BJ (cell line): ENCODE data around the gene ST7. TPM values are rescaled to one million over a fixed set of nuclear protein-coding genes. Genes with fewer than 3 reads are reported as not detected.

Source experiments
- CTCF ChIA-PET: fragments of 350-600 bp; formaldehyde crosslinking; extraction: SDS; loops from one replicate; lab custom pipeline; 2021; ENCODE audit warnings: antibody characterized with exemption, inconsistent platforms; lab: Yijun Ruan, JAX
- POLR2A ChIA-PET: fragments of 300-600 bp; sonication (Branson Sonifier 250); formaldehyde crosslinking; extraction: SDS; loops from one replicate; lab custom pipeline; 2021; ENCODE audit warnings: antibody characterized with exemption; lab: Charles Lee
- DNase-seq: peaks from one replicate; pipeline ENCODE4 v3.0.0-alpha.2; 2011; ENCODE audit warnings: low read depth
- H3K27me3 ChIP-seq: 2 replicates; pipeline ENCODE4 v1.6.0; 2011; ENCODE audit warnings: low read length; ENCODE audit not compliant: control insufficient read depth, insufficient read depth
- H3K36me3 ChIP-seq: 2 replicates; pipeline ENCODE4 v1.5.1; 2011; ENCODE audit warnings: low read length; ENCODE audit not compliant: control insufficient read depth, insufficient read depth
- H3K4me3 ChIP-seq: 2 replicates; pipeline ENCODE4 v1.5.1; 2011; ENCODE audit warnings: low read depth, mild to moderate bottlenecking, control low read depth, low read length
- polyA plus RNA-seq: library from polyadenylated mRNA; depleted of rRNA; stranded (reverse); fragments of >200 nt; gene quantifications from 2 replicates; pipeline ENCODE4 v1.2.3, GENCODE V29; 2011
- TF ChIP-seq, protein P1 (sequence below): IDR thresholded peaks from 2 replicates; pipeline ENCODE4 v1.5.1; 2011; ENCODE audit warnings: low read depth, mild to moderate bottlenecking, control low read depth, inconsistent platforms, low read length, moderate library complexity; ENCODE audit not compliant: insufficient read depth

ST7 gene
- polyA plus RNA-seq, 1 experiment, result 16.0 TPM

GRCh38 chr7:117137868-117138267 is 184.6 kb downstream of the ST7 start:
- ChIA-PET CTCF (no interaction called here), POLR2A (no interaction called here)
- TF ChIP-seq, protein P1, sequence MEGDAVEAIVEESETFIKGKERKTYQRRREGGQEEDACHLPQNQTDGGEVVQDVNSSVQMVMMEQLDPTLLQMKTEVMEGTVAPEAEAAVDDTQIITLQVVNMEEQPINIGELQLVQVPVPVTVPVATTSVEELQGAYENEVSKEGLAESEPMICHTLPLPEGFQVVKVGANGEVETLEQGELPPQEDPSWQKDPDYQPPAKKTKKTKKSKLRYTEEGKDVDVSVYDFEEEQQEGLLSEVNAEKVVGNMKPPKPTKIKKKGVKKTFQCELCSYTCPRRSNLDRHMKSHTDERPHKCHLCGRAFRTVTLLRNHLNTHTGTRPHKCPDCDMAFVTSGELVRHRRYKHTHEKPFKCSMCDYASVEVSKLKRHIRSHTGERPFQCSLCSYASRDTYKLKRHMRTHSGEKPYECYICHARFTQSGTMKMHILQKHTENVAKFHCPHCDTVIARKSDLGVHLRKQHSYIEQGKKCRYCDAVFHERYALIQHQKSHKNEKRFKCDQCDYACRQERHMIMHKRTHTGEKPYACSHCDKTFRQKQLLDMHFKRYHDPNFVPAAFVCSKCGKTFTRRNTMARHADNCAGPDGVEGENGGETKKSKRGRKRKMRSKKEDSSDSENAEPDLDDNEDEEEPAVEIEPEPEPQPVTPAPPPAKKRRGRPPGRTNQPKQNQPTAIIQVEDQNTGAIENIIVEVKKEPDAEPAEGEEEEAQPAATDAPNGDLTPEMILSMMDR, result no peak
- Histone ChIP-seq H3K4me3 (no peak overlapping the region), H3K27me3 (no peaks in the 10 kb centered on the region), H3K36me3 (no peaks in the 10 kb centered on the region)
- no peak for DNase-seq

- TF ChIP-seq, protein P1, result no peak
- H3K4me3 ChIP-seq, result no peak overlapping the region
- ChIA-PET CTCF (no interaction called here), POLR2A (no interaction called here)
- H3K27me3 ChIP-seq, result no peaks in the 10 kb centered on the region
- no peaks in the 10 kb centered on the region for H3K36me3 ChIP-seq
- no peak for DNase-seq
These were observed 185.2 kb downstream of the ST7 start for GRCh38 chr7:117138495-117138894.

- Histone ChIP-seq H3K36me3 (no peaks in the 10 kb centered on the region), H3K4me3 (no peak overlapping the region), H3K27me3 (no peaks in the 10 kb centered on the region)
- TF ChIP-seq, protein P1, result no peak
- DNase-seq, result no peak
- POLR2A ChIA-PET, result no interaction called here
- CTCF ChIA-PET, result no interaction called here
These were observed 185.7 kb downstream of the ST7 start for GRCh38 chr7:117138981-117139380.

- no peak for DNase-seq
- ChIA-PET CTCF (no interaction called here), POLR2A (no interaction called here)
- Histone ChIP-seq H3K27me3 (no peaks in the 10 kb centered on the region), H3K4me3 (no peak overlapping the region), H3K36me3 (no peaks in the 10 kb centered on the region)
- TF ChIP-seq, protein P1, result no peak
These were observed 186.2 kb downstream of the ST7 start for GRCh38 chr7:117139397-117139984.

- CTCF ChIA-PET, result no interaction called here
- POLR2A ChIA-PET, result no interaction called here
- no peak for DNase-seq
These were observed 187.6 kb downstream of the ST7 start for GRCh38 chr7:117140921-117141320.

More at GRCh38 chr7:117140921-117141320, 187.6 kb downstream of the ST7 start:
- Histone ChIP-seq H3K4me3 (no peak overlapping the region), H3K27me3 (no peaks in the 10 kb centered on the region), H3K36me3 (no peaks in the 10 kb centered on the region)
- TF ChIP-seq, protein P1, result no peak
